ENCODE measurements around the gene DLST. TPM values are rescaled to one million over a fixed set of nuclear protein-coding genes. Genes with fewer than 3 reads are reported as not detected.
A peak's percentile ranks its signal among the peaks of the same experiment; 100 is the strongest.

The DLST gene
- total and polyA plus RNA-seq, 2 donors (not counting 1 experiment from before 2014, with no cell fraction given): 95.3 to 214 TPM

DNA sequence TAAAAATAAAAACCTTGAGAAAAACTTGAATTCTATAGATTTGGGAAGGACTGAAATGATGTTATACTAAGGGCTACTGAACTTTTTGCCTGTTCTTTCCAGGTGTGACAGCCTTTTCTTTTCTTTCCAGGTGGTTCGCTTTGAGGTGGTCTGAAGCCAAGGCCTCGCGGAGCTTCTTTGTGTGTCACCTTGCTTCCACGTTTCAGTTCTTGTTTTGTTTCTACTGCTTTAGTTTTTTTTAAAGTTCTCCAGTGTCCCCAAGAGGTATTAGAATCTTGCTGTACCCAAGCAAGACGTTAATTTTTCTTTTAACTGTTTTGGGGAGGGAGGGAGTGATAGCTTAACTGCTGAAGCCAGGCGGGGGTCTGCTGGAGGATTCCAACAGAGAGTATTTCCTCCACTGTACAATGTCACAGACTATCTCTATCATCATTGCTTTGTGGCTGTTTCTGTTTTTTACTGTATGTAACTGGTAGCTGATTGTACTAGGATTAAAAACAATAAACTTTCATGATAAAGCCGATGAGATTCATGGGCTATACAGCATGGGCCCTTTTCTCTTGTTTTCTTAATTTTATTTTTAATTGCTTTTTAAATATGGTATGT, 46.0 kb upstream of the DLST start:
- TF ChIP-seq, protein P1, sequence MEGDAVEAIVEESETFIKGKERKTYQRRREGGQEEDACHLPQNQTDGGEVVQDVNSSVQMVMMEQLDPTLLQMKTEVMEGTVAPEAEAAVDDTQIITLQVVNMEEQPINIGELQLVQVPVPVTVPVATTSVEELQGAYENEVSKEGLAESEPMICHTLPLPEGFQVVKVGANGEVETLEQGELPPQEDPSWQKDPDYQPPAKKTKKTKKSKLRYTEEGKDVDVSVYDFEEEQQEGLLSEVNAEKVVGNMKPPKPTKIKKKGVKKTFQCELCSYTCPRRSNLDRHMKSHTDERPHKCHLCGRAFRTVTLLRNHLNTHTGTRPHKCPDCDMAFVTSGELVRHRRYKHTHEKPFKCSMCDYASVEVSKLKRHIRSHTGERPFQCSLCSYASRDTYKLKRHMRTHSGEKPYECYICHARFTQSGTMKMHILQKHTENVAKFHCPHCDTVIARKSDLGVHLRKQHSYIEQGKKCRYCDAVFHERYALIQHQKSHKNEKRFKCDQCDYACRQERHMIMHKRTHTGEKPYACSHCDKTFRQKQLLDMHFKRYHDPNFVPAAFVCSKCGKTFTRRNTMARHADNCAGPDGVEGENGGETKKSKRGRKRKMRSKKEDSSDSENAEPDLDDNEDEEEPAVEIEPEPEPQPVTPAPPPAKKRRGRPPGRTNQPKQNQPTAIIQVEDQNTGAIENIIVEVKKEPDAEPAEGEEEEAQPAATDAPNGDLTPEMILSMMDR (conservative IDR thresholded peaks at IDR 0.05 in 1 of 2, IDR thresholded peaks at IDR 0.05 in 1 of 2; ENCODE audit: low read depth in 1 of 2, low read length in 2 of 2): no peak
- TF ChIP-seq EZH2 (IDR thresholded peaks at IDR 0.05; ENCODE audit: low read length, missing control alignments): no peak
- Histone ChIP-seq H3K9me3 (ENCODE audit: control insufficient read depth, insufficient read depth, low read depth, low read length) (no peaks in the 10 kb centered on the region), H3K4me1 (ENCODE audit: control insufficient read depth, extremely low read depth, insufficient read depth, low read length) (peaks cover 16% of the 10 kb centered on the region), H3K9ac (ENCODE audit: insufficient read depth, low read length) (no peak overlapping the region), H3K27me3 (ENCODE audit: control insufficient read depth, insufficient read depth, low read length) (no peaks in the 10 kb centered on the region), H2AFZ (ENCODE audit: low read length) (no peak overlapping the region), H3K4me3 (replicated peaks in 1 of 4; ENCODE audit: control extremely low read depth in 1 of 4, insufficient read depth in 1 of 4, low read depth in 3 of 4, low read length in 4 of 4) (no peak overlapping the region), H4K20me1 (ENCODE audit: control insufficient read depth, extremely low read depth, insufficient read depth, low read length) (no peaks in the 10 kb centered on the region), H3K27ac (ENCODE audit: insufficient read depth, low read length) (no peak overlapping the region), H3K79me2 (ENCODE audit: control insufficient read depth, insufficient read depth, low read length) (no peaks in the 10 kb centered on the region), H3K4me2 (ENCODE audit: extremely low read depth, insufficient read depth, low read length) (no peak overlapping the region), H3K36me3 (ENCODE audit: control insufficient read depth, insufficient read depth, low read length) (no peaks in the 10 kb centered on the region)
- no peak for DNase-seq (ENCODE audit: low read depth in 2 of 2)

DNA sequence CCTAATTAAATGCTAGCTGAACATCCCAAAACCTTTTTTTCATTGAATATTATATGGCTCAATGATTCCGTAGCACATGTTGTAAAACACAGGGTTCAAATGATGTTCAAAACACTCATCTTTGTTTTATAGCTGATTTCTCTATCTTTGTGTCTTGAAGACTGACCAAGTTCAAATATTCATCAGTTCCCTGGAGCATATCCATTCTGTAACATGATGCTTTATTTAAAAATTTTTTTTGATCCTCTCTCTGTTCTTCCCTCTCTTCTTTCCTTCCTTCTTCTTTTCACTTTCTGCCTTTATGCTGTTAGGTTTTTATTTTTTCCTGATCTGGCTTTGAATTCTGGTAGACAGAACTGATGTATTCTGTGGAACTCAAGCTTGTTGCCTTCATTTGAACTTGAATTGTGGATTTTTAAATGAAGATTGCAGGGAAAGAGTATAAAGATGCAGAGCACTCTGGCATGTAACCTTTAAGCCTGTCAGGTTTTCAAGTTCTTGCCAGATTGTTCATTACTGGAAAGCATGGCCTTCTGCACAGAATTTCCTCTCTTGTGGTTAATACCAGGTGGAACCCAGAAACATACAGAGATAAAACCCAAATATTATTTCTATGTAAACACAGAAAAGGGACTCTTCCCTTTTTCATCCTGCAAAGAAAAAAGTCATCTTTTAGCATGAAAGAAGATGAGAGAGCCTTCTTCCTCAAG, 45.3 kb upstream of the DLST start:
- Histone ChIP-seq H3K9ac (ENCODE audit: insufficient read depth, low read length) (no peak overlapping the region), H3K4me3 (replicated peaks in 1 of 4; ENCODE audit: control extremely low read depth in 1 of 4, insufficient read depth in 1 of 4, low read depth in 3 of 4, low read length in 4 of 4) (no peak overlapping the region), H3K4me1 (ENCODE audit: control insufficient read depth, extremely low read depth, insufficient read depth, low read length) (peaks cover 16% of the 10 kb centered on the region), H3K36me3 (ENCODE audit: control insufficient read depth, insufficient read depth, low read length) (no peaks in the 10 kb centered on the region), H4K20me1 (ENCODE audit: control insufficient read depth, extremely low read depth, insufficient read depth, low read length) (no peaks in the 10 kb centered on the region), H3K9me3 (ENCODE audit: control insufficient read depth, insufficient read depth, low read depth, low read length) (no peaks in the 10 kb centered on the region), H2AFZ (ENCODE audit: low read length) (no peak overlapping the region), H3K4me2 (ENCODE audit: extremely low read depth, insufficient read depth, low read length) (peak overlapping the region; percentile 25), H3K79me2 (ENCODE audit: control insufficient read depth, insufficient read depth, low read length) (no peaks in the 10 kb centered on the region), H3K27ac (ENCODE audit: insufficient read depth, low read length) (no peak overlapping the region), H3K27me3 (ENCODE audit: control insufficient read depth, insufficient read depth, low read length) (no peaks in the 10 kb centered on the region)
- DNase-seq (ENCODE audit: low read depth in 2 of 2): peak; percentile 53 to 55
- TF ChIP-seq, protein P1 (conservative IDR thresholded peaks at IDR 0.05 in 1 of 2, IDR thresholded peaks at IDR 0.05 in 1 of 2; ENCODE audit: low read depth in 1 of 2, low read length in 2 of 2): no peak
- TF ChIP-seq EZH2 (IDR thresholded peaks at IDR 0.05; ENCODE audit: low read length, missing control alignments): no peak

DNA sequence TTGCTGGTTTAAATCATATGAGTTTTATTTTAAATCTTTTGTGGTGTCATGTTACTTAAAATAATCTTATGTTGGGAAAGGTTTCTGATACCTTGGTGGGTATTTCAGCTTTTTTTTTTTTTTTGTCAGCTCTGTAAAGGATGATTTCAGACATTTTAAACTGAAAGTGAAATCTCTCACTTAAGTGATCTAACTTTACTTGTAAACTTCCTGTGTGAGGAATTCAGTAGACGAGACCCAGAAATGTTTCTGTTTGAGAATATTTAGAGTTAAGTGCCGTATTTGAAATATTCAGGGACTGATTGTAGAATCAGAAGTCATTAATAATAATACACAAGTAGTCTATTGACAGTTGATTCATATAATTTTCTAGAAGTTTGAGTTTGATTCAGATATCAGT, 43.5 kb upstream of the DLST start:
- Histone ChIP-seq H3K4me2 (ENCODE audit: extremely low read depth, insufficient read depth, low read length) (peak overlapping the region; percentile 54), H3K4me3 (replicated peaks in 1 of 4; ENCODE audit: control extremely low read depth in 1 of 4, insufficient read depth in 1 of 4, low read depth in 3 of 4, low read length in 4 of 4) (peak overlapping the region in 3 of 4 experiments; percentile 5 to 14 (median 9)), H3K27me3 (ENCODE audit: control insufficient read depth, insufficient read depth, low read length) (no peaks in the 10 kb centered on the region), H4K20me1 (ENCODE audit: control insufficient read depth, extremely low read depth, insufficient read depth, low read length) (no peaks in the 10 kb centered on the region), H3K9me3 (ENCODE audit: control insufficient read depth, insufficient read depth, low read depth, low read length) (no peaks in the 10 kb centered on the region), H3K36me3 (ENCODE audit: control insufficient read depth, insufficient read depth, low read length) (no peaks in the 10 kb centered on the region), H3K9ac (ENCODE audit: insufficient read depth, low read length) (no peak overlapping the region), H3K79me2 (ENCODE audit: control insufficient read depth, insufficient read depth, low read length) (no peaks in the 10 kb centered on the region), H3K27ac (ENCODE audit: insufficient read depth, low read length) (peak overlapping the region; percentile 23), H2AFZ (ENCODE audit: low read length) (no peak overlapping the region), H3K4me1 (ENCODE audit: control insufficient read depth, extremely low read depth, insufficient read depth, low read length) (peaks cover 16% of the 10 kb centered on the region)
- TF ChIP-seq, protein P1 (conservative IDR thresholded peaks at IDR 0.05 in 1 of 2, IDR thresholded peaks at IDR 0.05 in 1 of 2; ENCODE audit: low read depth in 1 of 2, low read length in 2 of 2): no peak
- no peak for TF ChIP-seq EZH2 (IDR thresholded peaks at IDR 0.05; ENCODE audit: low read length, missing control alignments)
- no peak for DNase-seq (ENCODE audit: low read depth in 2 of 2)

Measured in fibroblast of lung (primary cell).